Karpas-422 (cell line): Measurements from ENCODE around the gene SHB. TPM values are rescaled to one million over a fixed set of nuclear protein-coding genes. Genes with fewer than 3 reads are reported as not detected.

Experiments used
- DNase-seq: peaks from one replicate; pipeline ENCODE4 v3.0.0-alpha.2; 2015
- H2AFZ ChIP-seq: fragments of 200-600 bp; sonication (generic); 2 replicates; pipeline ENCODE4 v1.6.1; 2014; ENCODE audit warnings: antibody characterized with exemption, low read length, mixed read lengths
- H3K27ac ChIP-seq: fragments of 200-600 bp; sonication (generic); 2 replicates; pipeline ENCODE4 v1.5.1; 2014; ENCODE audit warnings: mild to moderate bottlenecking, low read length, moderate library complexity
- H3K27me3 ChIP-seq: fragments of 200-600 bp; sonication (generic); 2 replicates; pipeline ENCODE4 v1.6.1; 2014; ENCODE audit warnings: low read length, mixed read lengths
- H3K36me3 ChIP-seq: fragments of 200-600 bp; sonication (generic); 2 replicates; pipeline ENCODE4 v1.6.1; 2014; ENCODE audit warnings: low read length, mixed read lengths; ENCODE audit not compliant: insufficient read depth
- H3K4me1 ChIP-seq: fragments of 200-600 bp; sonication (generic); 2 replicates; pipeline ENCODE4 v1.6.1; 2014; ENCODE audit warnings: mild to moderate bottlenecking, low read length, mixed read lengths
- H3K4me2 ChIP-seq: fragments of 200-600 bp; sonication (generic); 2 replicates; pipeline ENCODE4 v1.6.1; 2014; ENCODE audit warnings: low read length, low read depth, mild to moderate bottlenecking; ENCODE audit not compliant: poor library complexity, severe bottlenecking
- H3K4me3 ChIP-seq: fragments of 200-600 bp; sonication (generic); 2 replicates; pipeline ENCODE4 v1.5.1; 2014; ENCODE audit warnings: mild to moderate bottlenecking, antibody characterized with exemption, low read length, mixed read lengths
- H3K79me2 ChIP-seq: fragments of 200-600 bp; sonication (generic); 2 replicates; pipeline ENCODE4 v1.6.1; 2014; ENCODE audit warnings: mild to moderate bottlenecking, low read length, mixed read lengths
- H3K9ac ChIP-seq: fragments of 200-600 bp; sonication (generic); 2 replicates; pipeline ENCODE4 v1.6.0; 2014; ENCODE audit warnings: low read length
- H3K9me2 ChIP-seq: fragments of 200-600 bp; sonication (generic), shearing (Covaris generic); replicated peaks from 2 replicates; pipeline ENCODE4 v1.6.0; 2014; ENCODE audit warnings: mild to moderate bottlenecking, low read length, moderate library complexity; ENCODE audit not compliant: insufficient read depth
- H3K9me3 ChIP-seq: fragments of 300-700, 200-600 bp; sonication (generic); 2 replicates; pipeline ENCODE4 v1.6.1; 2014; ENCODE audit warnings: low read length, mixed read lengths
- H4K20me1 ChIP-seq: fragments of 200-600 bp; sonication (generic); 2 replicates; pipeline ENCODE4 v1.6.1; 2014; ENCODE audit warnings: mild to moderate bottlenecking, antibody characterized with exemption, low read length, low read depth; ENCODE audit not compliant: insufficient read depth
- total RNA-seq: library from RNA; depleted of rRNA; stranded (reverse); fragments of >200 nt; shearing (Covaris generic); gene quantifications from 2 replicates; pipeline ENCODE4 v1.2.3, GENCODE V29; 2014; ENCODE audit warnings: low replicate concordance

SHB gene
- total RNA-seq, 1 experiment from 2014 or later, result 27.1 TPM

DNA sequence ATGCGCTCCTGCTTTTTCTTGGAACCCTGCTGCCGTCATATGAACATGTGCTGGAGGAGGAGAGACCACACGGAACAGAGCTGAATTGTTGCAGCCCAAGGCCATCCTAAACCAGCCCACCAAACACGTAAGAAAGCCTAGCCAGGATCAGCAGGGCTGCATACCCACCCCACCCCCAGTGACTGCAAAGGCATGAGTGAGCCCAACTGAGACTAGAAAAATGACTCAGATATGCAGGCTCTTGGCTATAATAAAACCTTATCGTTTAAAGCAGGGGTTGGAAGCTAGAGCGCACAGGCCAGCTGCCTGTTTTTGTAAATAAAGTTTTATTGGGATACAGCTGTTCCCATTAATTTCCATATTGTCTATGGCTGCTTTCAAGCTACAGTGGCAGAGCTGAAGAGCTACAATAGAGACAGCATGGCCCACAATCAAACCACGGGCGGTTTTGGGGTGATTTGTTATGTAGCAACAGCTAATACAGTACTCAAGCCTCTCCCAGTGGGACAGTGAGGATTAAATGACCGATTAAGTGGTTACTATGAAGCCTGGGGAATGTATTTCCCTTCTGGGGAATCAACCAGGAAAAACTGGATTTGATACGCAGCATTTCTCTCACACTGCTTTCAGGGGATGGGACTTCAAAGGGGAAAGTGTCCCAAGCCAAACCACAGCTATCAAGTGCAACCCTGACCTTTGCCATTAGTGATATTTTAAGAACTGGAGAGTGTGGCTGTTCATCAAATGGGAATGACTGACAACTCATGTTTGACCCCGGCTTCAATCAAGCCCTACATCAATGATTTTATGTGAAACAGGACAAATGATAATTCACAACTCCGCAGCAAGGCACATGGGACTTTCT lies 6.3 kb downstream of the SHB start:
- no peaks in the 10 kb centered on the region for H3K9me3 ChIP-seq
- peak overlapping the region; percentile 56 for H3K9ac ChIP-seq
- H3K4me1 ChIP-seq, result peaks cover 100% of the 10 kb centered on the region
- H3K4me3 ChIP-seq, result peak overlapping the region; percentile 37; the same call in 1 of the 2 replicates
- H3K79me2 ChIP-seq, result peaks cover 81% of the 10 kb centered on the region
- H3K27me3 ChIP-seq, result no peaks in the 10 kb centered on the region
- DNase-seq, result peak; percentile 69
- H3K4me2 ChIP-seq, result peak overlapping the region; percentile 75
- 0 out of 2 replicates have a peak, but pooled peaks cover 6% of the 10 kb centered on the region for H3K36me3 ChIP-seq
- H3K27ac ChIP-seq, result peak overlapping the region; percentile 96
- no peak overlapping the region for H2AFZ ChIP-seq
- H4K20me1 ChIP-seq, result peaks cover 42% of the 10 kb centered on the region; the same call in 1 of the 2 replicates
- H3K9me2 ChIP-seq, result no peaks in the 10 kb centered on the region

GRCh38 chr9:38062106-38062497 lies 6.9 kb downstream of the SHB start:
- Histone ChIP-seq H3K27ac (peak overlapping the region; percentile 96), H3K4me1 (peaks cover 100% of the 10 kb centered on the region), H3K9me3 (no peaks in the 10 kb centered on the region), H3K36me3 (0 out of 2 replicates have a peak, but pooled peaks cover 6% of the 10 kb centered on the region), H4K20me1 (peaks cover 37% of the 10 kb centered on the region; the same call in 1 of the 2 replicates), H3K79me2 (peaks cover 79% of the 10 kb centered on the region), H3K9ac (peak overlapping the region; percentile 56), H3K9me2 (no peaks in the 10 kb centered on the region), H3K4me2 (peak overlapping the region; percentile 75), H3K4me3 (peak overlapping the region; percentile 37; the same call in 1 of the 2 replicates), H2AFZ (no peak overlapping the region), H3K27me3 (no peaks in the 10 kb centered on the region)
- DNase-seq, result no peak

GRCh38 chr9:38061326-38061977 lies 7.6 kb downstream of the SHB start:
- peaks cover 100% of the 10 kb centered on the region for H3K4me1 ChIP-seq
- H3K9me3 ChIP-seq, result no peaks in the 10 kb centered on the region
- peaks cover 31% of the 10 kb centered on the region; the same call in 1 of the 2 replicates for H4K20me1 ChIP-seq
- no peaks in the 10 kb centered on the region for H3K9me2 ChIP-seq
- H3K79me2 ChIP-seq, result peaks cover 79% of the 10 kb centered on the region
- H3K4me2 ChIP-seq, result peak overlapping the region; percentile 75
- H3K27me3 ChIP-seq, result no peaks in the 10 kb centered on the region
- H3K4me3 ChIP-seq, result peak overlapping the region; percentile 37
- H3K27ac ChIP-seq, result peak overlapping the region; percentile 96
- DNase-seq, result peak; percentile 62
- no peak overlapping the region for H2AFZ ChIP-seq
- peak overlapping the region; percentile 56 for H3K9ac ChIP-seq
- peaks cover 10% of the 10 kb centered on the region; the same call in 1 of the 2 replicates for H3K36me3 ChIP-seq

DNA sequence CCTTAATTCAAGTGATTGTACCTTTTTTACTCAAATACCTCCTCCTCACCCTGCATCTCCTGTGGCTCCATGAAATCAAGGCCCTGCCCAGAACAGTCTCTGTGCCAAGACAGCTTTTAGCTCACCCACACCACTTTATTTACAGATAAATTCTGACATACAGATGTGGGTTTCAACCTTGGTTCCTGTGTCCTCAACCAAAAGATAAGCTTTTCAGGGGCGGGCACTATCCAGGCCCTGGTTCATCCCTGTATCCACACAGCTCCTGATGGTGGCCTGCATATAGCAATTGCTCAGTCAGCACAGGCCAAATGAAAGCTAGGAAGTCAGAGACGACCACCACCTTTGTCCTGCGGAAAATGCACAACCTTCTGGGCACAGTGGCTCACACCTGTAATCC lies 8.3 kb downstream of the SHB start:
- peak overlapping the region; percentile 75 for H3K4me2 ChIP-seq
- peaks cover 79% of the 10 kb centered on the region for H3K79me2 ChIP-seq
- H3K4me1 ChIP-seq, result peaks cover 100% of the 10 kb centered on the region

DNA sequence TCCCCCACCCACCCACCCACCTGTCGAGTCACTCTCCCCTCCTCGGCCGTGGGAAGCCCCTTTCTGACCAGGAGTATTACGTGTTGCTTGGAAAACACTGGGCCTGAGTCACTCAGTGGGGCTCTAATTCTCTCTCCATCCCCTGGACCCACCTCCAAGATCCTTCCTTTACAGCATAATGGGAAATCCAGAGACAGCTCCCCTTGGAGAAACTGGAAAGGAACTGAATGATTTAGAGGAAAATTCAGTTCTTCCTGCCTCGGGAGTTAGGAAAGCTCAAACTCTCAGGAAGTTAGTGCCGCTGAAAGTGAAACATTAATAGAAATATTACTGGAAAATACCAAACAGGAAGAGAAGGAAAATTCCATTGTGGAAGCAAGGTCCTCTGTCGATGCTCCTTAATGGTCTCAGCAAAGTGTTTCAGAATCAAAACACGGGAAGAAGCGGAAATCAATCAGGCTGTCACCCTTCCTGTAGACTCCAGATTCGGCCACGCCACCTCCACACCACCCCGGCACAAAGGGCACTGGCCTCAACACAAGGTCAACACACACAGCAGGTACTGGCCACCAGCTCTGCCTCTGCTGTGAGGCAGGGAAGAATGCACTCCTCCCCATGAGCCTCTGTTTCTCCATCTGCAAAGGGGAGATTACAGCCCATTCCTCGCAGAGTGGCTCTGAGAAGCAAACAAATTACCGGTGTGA lies 9.6 kb downstream of the SHB start:
- peaks cover 79% of the 10 kb centered on the region for H3K79me2 ChIP-seq

More for the DNA sequence above, 8.3 kb downstream of the SHB start:
- Histone ChIP-seq H2AFZ (no peak overlapping the region), H3K27ac (peak overlapping the region; percentile 96), H3K9me2 (no peaks in the 10 kb centered on the region), H4K20me1 (peaks cover 23% of the 10 kb centered on the region; the same call in 1 of the 2 replicates), H3K27me3 (no peaks in the 10 kb centered on the region), H3K36me3 (peaks cover 13% of the 10 kb centered on the region; the same call in 1 of the 2 replicates), H3K9ac (peak overlapping the region; percentile 56), H3K4me3 (no peak overlapping the region), H3K9me3 (no peaks in the 10 kb centered on the region)
- no peak for DNase-seq

DNA sequence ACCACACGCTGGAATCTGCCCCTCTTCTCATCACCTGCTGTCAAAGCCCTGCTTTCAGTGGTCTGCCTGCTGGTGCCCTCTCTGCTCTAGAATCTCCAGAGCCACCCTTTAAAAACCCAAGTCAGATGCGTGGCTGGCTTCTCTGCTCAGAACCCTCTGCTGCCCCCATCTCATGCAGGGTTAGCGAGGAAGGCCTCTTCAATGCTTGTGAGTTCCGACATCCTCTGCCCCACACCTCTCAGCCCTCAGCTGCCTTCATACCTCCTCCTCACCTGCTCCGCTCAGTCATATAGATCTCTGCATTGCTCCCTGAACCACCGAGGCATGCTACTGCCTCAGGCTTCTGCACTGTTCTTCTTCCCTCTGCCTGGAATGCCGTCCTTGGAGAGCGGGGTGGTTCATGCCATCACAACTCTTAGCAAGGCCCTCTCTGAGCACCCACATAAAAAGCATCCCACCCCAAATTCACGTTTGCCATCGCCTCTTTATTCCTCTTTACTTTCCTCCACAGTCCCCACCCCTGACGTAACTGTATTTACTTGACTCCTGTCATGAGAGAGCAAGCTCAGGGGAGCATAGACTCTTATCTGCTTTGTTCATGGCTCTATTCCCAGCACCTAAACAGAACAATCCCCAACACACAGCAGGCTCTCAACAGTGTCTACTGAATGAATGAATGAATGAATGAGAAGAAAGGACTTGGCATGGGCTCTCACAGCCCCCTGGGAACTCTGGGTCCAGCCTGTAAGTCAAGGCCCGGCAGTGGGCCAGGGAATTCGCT lies 10.4 kb downstream of the SHB start:
- Histone ChIP-seq H3K36me3 (peaks cover 13% of the 10 kb centered on the region; the same call in 1 of the 2 replicates), H3K4me2 (peak overlapping the region; percentile 73), H3K4me3 (peak overlapping the region; percentile 57), H3K9ac (peak overlapping the region; percentile 78), H3K9me3 (no peaks in the 10 kb centered on the region), H3K79me2 (peaks cover 79% of the 10 kb centered on the region), H2AFZ (no peak overlapping the region), H3K27ac (peak overlapping the region; percentile 96), H3K4me1 (peaks cover 100% of the 10 kb centered on the region), H3K27me3 (no peaks in the 10 kb centered on the region), H4K20me1 (peaks cover 9% of the 10 kb centered on the region; the same call in 1 of the 2 replicates), H3K9me2 (no peaks in the 10 kb centered on the region)
- peak; percentile 89 for DNase-seq

More for the DNA sequence above, 9.6 kb downstream of the SHB start:
- H3K9me2 ChIP-seq, result no peaks in the 10 kb centered on the region
- H3K36me3 ChIP-seq, result peaks cover 13% of the 10 kb centered on the region; the same call in 1 of the 2 replicates
- DNase-seq, result no peak
- peak overlapping the region; percentile 96 for H3K27ac ChIP-seq
- no peak overlapping the region for H2AFZ ChIP-seq
- H4K20me1 ChIP-seq, result peaks cover 11% of the 10 kb centered on the region; the same call in 1 of the 2 replicates
- H3K27me3 ChIP-seq, result no peaks in the 10 kb centered on the region
- H3K4me3 ChIP-seq, result peak overlapping the region; percentile 3; the same call in 1 of the 2 replicates
- no peaks in the 10 kb centered on the region for H3K9me3 ChIP-seq
- H3K9ac ChIP-seq, result peak overlapping the region; percentile 7; the same call in 1 of the 2 replicates
- peaks cover 100% of the 10 kb centered on the region for H3K4me1 ChIP-seq
- H3K4me2 ChIP-seq, result peak overlapping the region; percentile 30

GRCh38 chr9:38057416-38058195 lies 11.4 kb downstream of the SHB start:
- no peaks in the 10 kb centered on the region for H3K9me3 ChIP-seq
- peak overlapping the region; percentile 96 for H3K27ac ChIP-seq
- H3K27me3 ChIP-seq, result no peaks in the 10 kb centered on the region
- no peak overlapping the region for H2AFZ ChIP-seq
- peaks cover 9% of the 10 kb centered on the region for H4K20me1 ChIP-seq
- DNase-seq, result peak; percentile 95
- H3K9ac ChIP-seq, result peak overlapping the region; percentile 78
- H3K4me1 ChIP-seq, result peaks cover 98% of the 10 kb centered on the region
- peaks cover 79% of the 10 kb centered on the region for H3K79me2 ChIP-seq
- H3K4me3 ChIP-seq, result peak overlapping the region; percentile 57
- H3K36me3 ChIP-seq, result peaks cover 13% of the 10 kb centered on the region; the same call in 1 of the 2 replicates
- no peaks in the 10 kb centered on the region for H3K9me2 ChIP-seq
- H3K4me2 ChIP-seq, result peak overlapping the region; percentile 73
